CD4-positive, alpha-beta T cell (primary cell): Measurements from ENCODE around the gene TRMT44. TPM values are rescaled to one million over a fixed set of nuclear protein-coding genes. Genes with fewer than 3 reads are reported as not detected.
A peak's percentile ranks its signal among the peaks of the same experiment; 100 is the strongest.

Experiments
- ATAC-seq: fragments of 200-7000 bp; cut with Tn5 transposase; one replicate; pipeline ENCODE4 v1.10.0; 2022; ENCODE audit warnings: mild to moderate bottlenecking; ENCODE audit not compliant: poor library complexity
- CTCF ChIA-PET: fragments of 350-600 bp; sonication (Branson Sonifier 250); formaldehyde crosslinking; loops from one replicate; lab custom pipeline; 2021; ENCODE audit warnings: antibody characterized with exemption, inconsistent platforms; lab: Charles Lee
- POLR2A ChIA-PET: fragments of 350-600 bp; sonication (Branson Sonifier 250); formaldehyde crosslinking; loops from one replicate; lab custom pipeline; 2021; ENCODE audit warnings: antibody characterized with exemption, inconsistent platforms; lab: Charles Lee
- DNase-seq, 14 experiments: peaks; one replicate each; pipeline ENCODE4 v3.0.0-alpha.2; 2013 to 2020; ENCODE audit warnings: mixed read lengths in 2 of 14
- H3K27ac ChIP-seq, 2 donors: one replicate each; pipeline versions ENCODE4 v1.5.1 to v1.7.0; 2013; ENCODE audit warnings: low read length in 2 of 2, low read depth in 1 of 2, mild to moderate bottlenecking in 1 of 2
- H3K27me3 ChIP-seq, 2 experiments: 1 replicate in 1 of 2; 2 replicates in 1 of 2; pipeline versions ENCODE4 v1.6.1 to v1.7.0; 2013; ENCODE audit warnings: low read length in 2 of 2, control low read depth in 1 of 2, mild to moderate bottlenecking in 1 of 2, moderate library complexity in 1 of 2; ENCODE audit not compliant: insufficient read depth in 2 of 2, control insufficient read depth in 1 of 2
- H3K36me3 ChIP-seq: one replicate; pipeline ENCODE4 v1.6.1; 2013; ENCODE audit warnings: low read length, control low read depth; ENCODE audit not compliant: insufficient read depth
- H3K4me1 ChIP-seq: one replicate; pipeline ENCODE4 v1.6.1; 2013; ENCODE audit warnings: low read length, control low read depth; ENCODE audit not compliant: insufficient read depth
- H3K4me3 ChIP-seq: one replicate; pipeline ENCODE4 v1.5.1; 2013; ENCODE audit warnings: mild to moderate bottlenecking, low read length, moderate library complexity
- H3K9me3 ChIP-seq, 2 experiments: 1 replicate in 1 of 2; 2 replicates in 1 of 2; pipeline versions ENCODE4 v1.6.1 to v1.7.0; 2013; ENCODE audit warnings: low read length in 2 of 2, mild to moderate bottlenecking in 2 of 2, control low read depth in 1 of 2, moderate library complexity in 1 of 2; ENCODE audit not compliant: control insufficient read depth in 1 of 2, insufficient read depth in 1 of 2
- H3K27ac Mint-ChIP-seq: one replicate; pipeline ENCODE4 v1.8.0; 2020; ENCODE audit warnings: mixed read lengths
- H3K27me3 Mint-ChIP-seq: one replicate; pipeline ENCODE4 v1.8.0; 2021; ENCODE audit warnings: mixed read lengths
- H3K36me3 Mint-ChIP-seq: one replicate; pipeline ENCODE4 v1.8.0; 2021; ENCODE audit warnings: low read depth, mixed read lengths
- H3K4me1 Mint-ChIP-seq: one replicate; pipeline ENCODE4 v1.8.0; 2021; ENCODE audit warnings: low read depth, mixed read lengths
- H3K4me3 Mint-ChIP-seq: one replicate; pipeline ENCODE4 v1.8.0; 2020; ENCODE audit warnings: mild to moderate bottlenecking, mixed read lengths
- H3K9me3 Mint-ChIP-seq: one replicate; pipeline ENCODE4 v1.8.0; 2020; ENCODE audit warnings: mixed read lengths
- intact Hi-C, 2 experiments: fragments of 100-400 bp; cut with DNase I in 1 of 2; cut with micrococcal nuclease in 1 of 2; formaldehyde crosslinking; loops; one replicate each; pipeline versions ENCODE4 v1.15.1 to v1.9.0; 2023 to 2025; cut with DNase I, micrococcal nuclease
- total RNA-seq, 174 experiments: library from RNA in 2 of 174; stranded (reverse) in 2 of 174; gene quantifications; one replicate each; pipeline ENCODE4 v1.2.3 and lab custom pipeline; 2021 to 2026
- TF ChIP-seq, protein P1 (sequence below): fragments of 200-600 bp; IDR thresholded peaks from one replicate; pipeline ENCODE4 v1.8.0; 2022; ENCODE audit warnings: antibody characterized with exemption, mild to moderate bottlenecking

TRMT44 gene
- total RNA-seq, 2 experiments from 2014 or later = 25.6 to 29.2 TPM

GRCh38 chr4:8403173-8403753 is 37.3 kb upstream of the TRMT44 start:
- H3K9me3 ChIP-seq = no peaks in the 10 kb centered on the region
- Mint-ChIP-seq H3K27ac (no peak overlapping the region), H3K4me3 (no peak overlapping the region), H3K36me3 (peaks cover 57% of the 10 kb centered on the region), H3K27me3 (no peaks in the 10 kb centered on the region), H3K9me3 (no peaks in the 10 kb centered on the region), H3K4me1 (no peaks in the 10 kb centered on the region)
- intact Hi-C loops = loop anchor here (1.0 kb wide), 2 partner anchors 161 to 226 kb away; no protein-coding TSS in a partner anchor
- H3K27ac ChIP-seq = no peak overlapping the region
- H3K36me3 ChIP-seq = peaks cover 26% of the 10 kb centered on the region
- no peaks in the 10 kb centered on the region for H3K27me3 ChIP-seq
- no peaks in the 10 kb centered on the region for H3K4me1 ChIP-seq
- ATAC-seq (peak; percentile 46), DNase-seq (peak in 13 of 14 experiments; percentile 20 to 71 (median 41))
- ChIA-PET POLR2A (interaction anchor here (0.9 kb wide), 1 partner anchor 204 kb away, joined by 3 read pairs; the partner anchor contains the start of gene SH3TC1), CTCF (interaction anchor here (3.0 kb wide), 1 partner anchor 226 kb away, joined by 11 read pairs; no protein-coding TSS in a partner anchor)
- no peak overlapping the region for H3K4me3 ChIP-seq
- TF ChIP-seq, protein P1, sequence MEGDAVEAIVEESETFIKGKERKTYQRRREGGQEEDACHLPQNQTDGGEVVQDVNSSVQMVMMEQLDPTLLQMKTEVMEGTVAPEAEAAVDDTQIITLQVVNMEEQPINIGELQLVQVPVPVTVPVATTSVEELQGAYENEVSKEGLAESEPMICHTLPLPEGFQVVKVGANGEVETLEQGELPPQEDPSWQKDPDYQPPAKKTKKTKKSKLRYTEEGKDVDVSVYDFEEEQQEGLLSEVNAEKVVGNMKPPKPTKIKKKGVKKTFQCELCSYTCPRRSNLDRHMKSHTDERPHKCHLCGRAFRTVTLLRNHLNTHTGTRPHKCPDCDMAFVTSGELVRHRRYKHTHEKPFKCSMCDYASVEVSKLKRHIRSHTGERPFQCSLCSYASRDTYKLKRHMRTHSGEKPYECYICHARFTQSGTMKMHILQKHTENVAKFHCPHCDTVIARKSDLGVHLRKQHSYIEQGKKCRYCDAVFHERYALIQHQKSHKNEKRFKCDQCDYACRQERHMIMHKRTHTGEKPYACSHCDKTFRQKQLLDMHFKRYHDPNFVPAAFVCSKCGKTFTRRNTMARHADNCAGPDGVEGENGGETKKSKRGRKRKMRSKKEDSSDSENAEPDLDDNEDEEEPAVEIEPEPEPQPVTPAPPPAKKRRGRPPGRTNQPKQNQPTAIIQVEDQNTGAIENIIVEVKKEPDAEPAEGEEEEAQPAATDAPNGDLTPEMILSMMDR = peak; percentile 85

DNA sequence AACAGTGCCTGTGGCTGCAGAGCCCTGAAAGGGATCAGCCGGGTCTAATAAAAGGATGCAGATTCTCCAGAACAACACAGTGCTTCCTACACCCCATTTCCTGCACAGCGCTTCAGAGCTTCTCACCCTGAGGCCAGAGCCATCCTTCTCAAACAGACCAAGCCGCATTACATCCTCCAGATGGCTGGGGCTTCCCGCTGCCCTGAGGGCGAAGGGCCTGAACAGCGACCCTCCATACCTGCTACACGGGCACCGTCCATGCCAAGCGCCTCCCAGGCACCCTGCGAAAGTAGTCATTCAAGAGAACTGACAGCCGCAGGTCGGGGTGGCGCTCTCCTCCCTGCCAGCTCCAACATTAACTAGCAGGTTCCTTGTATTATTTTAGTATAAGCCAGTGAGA is 36.6 kb upstream of the TRMT44 start:
- H3K36me3 Mint-ChIP-seq = peaks cover 51% of the 10 kb centered on the region
- Histone ChIP-seq H3K27ac (no peak overlapping the region), H3K9me3 (no peaks in the 10 kb centered on the region), H3K27me3 (no peaks in the 10 kb centered on the region), H3K4me3 (no peak overlapping the region), H3K4me1 (no peaks in the 10 kb centered on the region), H3K36me3 (peaks cover 26% of the 10 kb centered on the region)
- H3K27me3 Mint-ChIP-seq = no peaks in the 10 kb centered on the region
- no peaks in the 10 kb centered on the region for H3K4me1 Mint-ChIP-seq
- no peak overlapping the region for H3K4me3 Mint-ChIP-seq
- intact Hi-C loops = loop anchor here (1.0 kb wide), 2 partner anchors 162 to 227 kb away; no protein-coding TSS in a partner anchor
- H3K9me3 Mint-ChIP-seq = no peaks in the 10 kb centered on the region
- CTCF ChIA-PET = interaction anchor here (3.0 kb wide), 1 partner anchor 227 kb away, joined by 11 read pairs; no protein-coding TSS in a partner anchor
- ATAC-seq (no peak), DNase-seq (no peak)
- TF ChIP-seq, protein P1 = no peak
- H3K27ac Mint-ChIP-seq = no peak overlapping the region
- POLR2A ChIA-PET = no interaction called here

DNA sequence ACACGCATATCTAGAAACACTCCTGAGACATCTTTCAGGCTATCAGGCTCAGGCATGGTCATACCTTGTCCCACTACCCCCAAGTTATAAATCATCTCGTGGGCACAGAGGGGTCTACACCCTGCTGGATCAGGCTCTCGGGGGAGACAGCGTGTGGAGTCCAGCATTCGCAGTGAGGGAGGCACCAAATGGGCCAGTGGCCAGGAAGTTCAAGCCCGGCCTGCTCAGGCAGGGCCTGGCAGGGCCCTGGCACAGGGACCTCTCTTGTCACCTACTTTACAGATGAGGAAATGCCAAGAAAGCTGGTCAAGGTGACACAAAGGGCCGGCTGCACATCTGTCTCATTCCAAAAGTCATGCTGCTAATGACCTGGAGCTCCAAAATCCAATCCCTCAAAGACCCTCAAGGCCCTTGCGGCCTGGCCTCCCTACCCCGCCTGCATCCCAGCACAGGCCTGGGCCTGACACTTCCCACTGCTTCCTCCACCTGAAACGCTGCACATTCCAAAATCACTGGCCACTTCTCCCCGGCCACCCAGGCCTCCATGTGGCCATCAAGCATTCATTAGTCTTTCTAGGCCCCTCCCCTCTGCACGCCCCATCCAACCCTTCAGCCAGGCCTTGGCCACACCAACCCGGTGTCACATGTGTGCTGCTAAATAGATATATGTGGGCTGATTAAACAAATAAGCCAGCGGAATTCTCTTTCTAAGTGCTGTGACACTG is 35.6 kb upstream of the TRMT44 start:
- ChIA-PET CTCF (interaction anchor here (3.0 kb wide), 1 partner anchor 228 kb away, joined by 11 read pairs; no protein-coding TSS in a partner anchor), POLR2A (no interaction called here)
- Mint-ChIP-seq H3K36me3 (peaks cover 56% of the 10 kb centered on the region), H3K27ac (no peak overlapping the region), H3K9me3 (no peaks in the 10 kb centered on the region), H3K4me3 (no peak overlapping the region), H3K27me3 (no peaks in the 10 kb centered on the region), H3K4me1 (no peaks in the 10 kb centered on the region)
- H3K4me1 ChIP-seq = peaks cover 9% of the 10 kb centered on the region
- intact Hi-C loops = no loop called here
- DNase-seq (no peak), ATAC-seq (no peak)
- H3K36me3 ChIP-seq = peaks cover 24% of the 10 kb centered on the region
- no peaks in the 10 kb centered on the region for H3K9me3 ChIP-seq
- TF ChIP-seq, protein P1 = no peak
- no peak overlapping the region for H3K27ac ChIP-seq
- H3K4me3 ChIP-seq = no peak overlapping the region
- H3K27me3 ChIP-seq = no peaks in the 10 kb centered on the region
